GM23338 (cell line): Measurements from ENCODE around the gene ACSL3. TPM values are rescaled to one million over a fixed set of nuclear protein-coding genes. Genes with fewer than 3 reads are reported as not detected.
A peak's percentile ranks its signal among the peaks of the same experiment; 100 is the strongest.

ENCODE experiments used
- ATAC-seq: fragments of 200-7000 bp; cut with Tn5 transposase; 3 replicates; pipeline ENCODE4 v1.9.1; 2020
- DNase-seq: peaks from one replicate; pipeline ENCODE4 v3.0.0-alpha.2; 2015; ENCODE audit warnings: low spot score
- H2AFZ ChIP-seq: fragments of 200-600 bp; sonication (generic); 2 replicates; pipeline ENCODE4 v1.8.0; 2016; ENCODE audit warnings: antibody characterized with exemption, mild to moderate bottlenecking, moderate library complexity
- H3F3A ChIP-seq: fragments of 200-600 bp; sonication (generic); replicated peaks from 2 replicates; pipeline ENCODE4 v1.8.0; 2017; ENCODE audit warnings: antibody characterized with exemption, mixed run types, low read depth
- H3K27ac ChIP-seq: fragments of 200-600 bp; sonication (generic); 2 replicates; pipeline ENCODE4 v1.6.1; 2016; ENCODE audit warnings: low read depth
- H3K27me3 ChIP-seq: fragments of 200-600 bp; sonication (generic); 2 replicates; pipeline ENCODE4 v1.8.0; 2016; ENCODE audit warnings: mild to moderate bottlenecking, mixed run types, moderate library complexity; ENCODE audit not compliant: insufficient read depth
- H3K36me3 ChIP-seq: fragments of 200-600 bp; sonication (generic); 2 replicates; pipeline ENCODE4 v1.8.0; 2016; ENCODE audit warnings: mild to moderate bottlenecking; ENCODE audit not compliant: insufficient read depth
- H3K4me1 ChIP-seq: fragments of 200-600 bp; sonication (generic); 2 replicates; pipeline ENCODE4 v1.8.0; 2016; ENCODE audit warnings: mild to moderate bottlenecking, moderate library complexity; ENCODE audit not compliant: insufficient read depth
- H3K4me2 ChIP-seq: fragments of 200-600 bp; sonication (generic); 2 replicates; pipeline ENCODE4 v1.7.1; 2017; ENCODE audit warnings: mixed run types
- H3K4me3 ChIP-seq: fragments of 200-600 bp; sonication (generic); 2 replicates; pipeline ENCODE4 v1.6.1; 2016; ENCODE audit warnings: mixed run types
- H3K79me2 ChIP-seq: fragments of 200-600 bp; sonication (generic); replicated peaks from 2 replicates; pipeline ENCODE4 v1.8.0; 2017; ENCODE audit warnings: mild to moderate bottlenecking; ENCODE audit not compliant: insufficient read depth
- H3K9me2 ChIP-seq: fragments of 200-600 bp; sonication (generic); 2 replicates; pipeline ENCODE4 v1.8.0; 2017; ENCODE audit not compliant: insufficient read depth
- H4K20me1 ChIP-seq: fragments of 200-600 bp; sonication (generic); replicated peaks from 2 replicates; pipeline ENCODE4 v1.8.0; 2017; ENCODE audit warnings: mild to moderate bottlenecking; ENCODE audit not compliant: insufficient read depth
- H3K27ac Mint-ChIP-seq: 2 replicates; pipeline ENCODE4 v1.8.0; 2020; ENCODE audit warnings: inconsistent platforms, mild to moderate bottlenecking, moderate library complexity, mixed read lengths
- H3K27me3 Mint-ChIP-seq: 3 replicates; pipeline ENCODE4 v1.8.0; 2022; ENCODE audit warnings: low read depth, mild to moderate bottlenecking, moderate library complexity, mixed read lengths, inconsistent platforms; ENCODE audit not compliant: insufficient read depth, poor library complexity
- H3K36me3 Mint-ChIP-seq: 3 replicates; pipeline ENCODE4 v1.8.0; 2021; ENCODE audit warnings: low read depth, mild to moderate bottlenecking, inconsistent platforms, moderate library complexity, mixed read lengths
- H3K4me1 Mint-ChIP-seq: 3 replicates; pipeline ENCODE4 v1.8.0; 2020; ENCODE audit warnings: mild to moderate bottlenecking, inconsistent platforms, mixed read lengths
- H3K4me3 Mint-ChIP-seq: 3 replicates; pipeline ENCODE4 v1.8.0; 2021; ENCODE audit warnings: moderate library complexity, mild to moderate bottlenecking, inconsistent platforms, mixed read lengths
- H3K9me3 Mint-ChIP-seq: 3 replicates; pipeline ENCODE4 v1.8.0; 2020; ENCODE audit warnings: moderate library complexity, mild to moderate bottlenecking, inconsistent platforms, mixed read lengths
- CREB1 ChIP-seq: fragments of 250-450 bp; sonication (Bioruptor Pico); IDR thresholded peaks from 2 replicates; pipeline ENCODE4 v1.5.0; 2020; ENCODE audit warnings: low read depth, mild to moderate bottlenecking, moderate library complexity
- CTCF ChIP-seq, 2 experiments: fragments of 200-600 bp in 1 of 2; sonication (generic) in 1 of 2; conservative IDR thresholded peaks; 2 replicates each; pipeline versions ENCODE4 v1.5.1 to v1.6.1; 2016 to 2017; ENCODE audit warnings: antibody characterized with exemption in 2 of 2, low read depth in 2 of 2, mild to moderate bottlenecking in 2 of 2, moderate library complexity in 1 of 2
- ETS1 ChIP-seq: IDR thresholded peaks from 2 replicates; pipeline ENCODE4 v1.6.1; 2016; ENCODE audit warnings: antibody characterized with exemption
- EZH2 ChIP-seq: fragments of 200-600 bp; sonication (generic); IDR thresholded peaks from one replicate; pipeline ENCODE4 v1.8.0; 2017; ENCODE audit warnings: antibody characterized with exemption, mild to moderate bottlenecking, low read depth; ENCODE audit not compliant: unreplicated experiment
- EZH2phosphoT487 ChIP-seq: fragments of 200-600 bp; sonication (generic); IDR thresholded peaks from one replicate; pipeline ENCODE4 v1.8.1; 2018; ENCODE audit warnings: antibody characterized with exemption; ENCODE audit not compliant: unreplicated experiment
- NANOG ChIP-seq: IDR thresholded peaks from 2 replicates; pipeline ENCODE4 v1.6.1; 2016; ENCODE audit warnings: antibody characterized with exemption, borderline replicate concordance
- REST ChIP-seq: IDR thresholded peaks from one replicate; pipeline ENCODE4 v1.6.1; 2018; ENCODE audit warnings: antibody characterized with exemption; ENCODE audit not compliant: unreplicated experiment
- STAT1 ChIP-seq: IDR thresholded peaks from one replicate; pipeline ENCODE4 v1.6.1; 2016; ENCODE audit warnings: antibody characterized with exemption; ENCODE audit not compliant: unreplicated experiment
- ZNF331 ChIP-seq: fragments of 250-450 bp; sonication (Bioruptor Pico); IDR thresholded peaks from 2 replicates; pipeline ENCODE4 v1.5.0; 2020; ENCODE audit warnings: low read depth, mild to moderate bottlenecking, moderate library complexity
- ZNF462 ChIP-seq: fragments of 250-450 bp; sonication (Bioruptor Pico); IDR thresholded peaks from 2 replicates; pipeline ENCODE4 v1.5.0; 2020; ENCODE audit warnings: mild to moderate bottlenecking, moderate library complexity
- polyA plus RNA-seq: library from polyadenylated mRNA; unstranded; fragments of >200 nt; fragmentation: Nextera tagmentation; extraction: Ambion mirVana; gene quantifications from 2 replicates; pipeline ENCODE4 v1.2.1, GENCODE V29; 2016
- total RNA-seq: library from RNA; depleted of rRNA; stranded (reverse); fragments of >200 nt; shearing (Covaris generic); gene quantifications from 2 replicates; pipeline ENCODE4 v1.2.3, GENCODE V29; 2014

The ACSL3 gene
- total and polyA plus RNA-seq, 2 experiments from 2014 or later: 55.3 to 130 TPM

GRCh38 chr2:222835823-222836151 lies 25.0 kb upstream of the ACSL3 start:
- H3K4me1 ChIP-seq: no peaks in the 10 kb centered on the region
- H3K36me3 ChIP-seq: no peaks in the 10 kb centered on the region
- H4K20me1 ChIP-seq: no peaks in the 10 kb centered on the region
- H3K9me2 ChIP-seq: no peaks in the 10 kb centered on the region
- Mint-ChIP-seq H3K36me3 (no peaks in the 10 kb centered on the region), H3K27me3 (peaks cover 2% of the 10 kb centered on the region), H3K27ac (no peak overlapping the region), H3K4me3 (no peak overlapping the region), H3K9me3 (no peaks in the 10 kb centered on the region), H3K4me1 (no peaks in the 10 kb centered on the region; the same call in 2 of the 3 replicates)
- no peak overlapping the region for H3K27ac ChIP-seq
- 0 out of 2 replicates have a peak overlapping the region, but pooled peaks have one; percentile 14 for H2AFZ ChIP-seq
- H3K4me3 ChIP-seq: no peak overlapping the region
- no peak overlapping the region for H3K4me2 ChIP-seq
- H3F3A ChIP-seq: no peaks in the 10 kb centered on the region
- H3K79me2 ChIP-seq: no peaks in the 10 kb centered on the region
- no peaks in the 10 kb centered on the region for H3K27me3 ChIP-seq
- TF ChIP-seq ETS1 (no peak), CREB1 (CRISPR knock-in tag) (no peak), EZH2 (no peak), CTCF (conservative IDR thresholded peaks at IDR 0.05; ENCODE audit: low read depth in 2 of 2) (no peak), ZNF331 (no peak), STAT1 (no peak), EZH2phosphoT487 (no peak), NANOG (no peak), REST (no peak), ZNF462 (CRISPR knock-in tag) (no peak)
- ATAC-seq (no peak), DNase-seq (no peak)
